Spleen (tissue), 11 donors: Measurements from ENCODE around the gene MRPS5. TPM values are rescaled to one million over a fixed set of nuclear protein-coding genes. Genes with fewer than 3 reads are reported as not detected.

ENCODE experiments used
- DNase-seq: peaks from one replicate; pipeline ENCODE4 v3.0.0-alpha.2; 2020
- H3K27ac ChIP-seq, 8 donors: fragments of 200-600 bp; sonication (generic) in 7 of 8; 1 replicate in 4 of 8; 2 replicates in 4 of 8; pipeline versions ENCODE4 v1.5.0 to v1.8.0; 2016 to 2021; ENCODE audit warnings: inconsistent platforms in 4 of 8, mild to moderate bottlenecking in 4 of 8, moderate library complexity in 1 of 8
- H3K27me3 ChIP-seq, 7 donors: fragments of 200-600 bp; sonication (generic) in 6 of 7; replicated peaks in 1 of 7; 1 replicate in 4 of 7; 2 replicates in 3 of 7; pipeline versions ENCODE4 v1.5.0 to v1.8.0; 2016 to 2021; ENCODE audit warnings: inconsistent platforms in 3 of 7, mild to moderate bottlenecking in 1 of 7
- H3K36me3 ChIP-seq, 6 donors: fragments of 200-600 bp; sonication (generic) in 5 of 6; 1 replicate in 4 of 6; 2 replicates in 2 of 6; pipeline versions ENCODE4 v1.5.0 to v1.8.0; 2016 to 2021; ENCODE audit warnings: inconsistent platforms in 2 of 6
- H3K4me1 ChIP-seq, 6 donors: fragments of 200-600 bp; sonication (generic) in 5 of 6; 1 replicate in 3 of 6; 2 replicates in 3 of 6; pipeline versions ENCODE4 v1.5.0 to v1.8.0; 2016 to 2021; ENCODE audit warnings: inconsistent platforms in 3 of 6
- H3K4me3 ChIP-seq, 8 donors: fragments of 200-600 bp; sonication (generic) in 7 of 8; 1 replicate in 4 of 8; 2 replicates in 4 of 8; pipeline versions ENCODE4 v1.5.0 to v1.8.0; 2016 to 2021; ENCODE audit warnings: inconsistent platforms in 4 of 8, mild to moderate bottlenecking in 4 of 8, moderate library complexity in 2 of 8
- H3K9me3 ChIP-seq, 8 donors: fragments of 200-600 bp; sonication (generic) in 7 of 8; 1 replicate in 4 of 8; 2 replicates in 4 of 8; pipeline versions ENCODE4 v1.5.0 to v1.8.0; 2016 to 2021; ENCODE audit warnings: inconsistent platforms in 4 of 8
- CTCF ChIP-seq, 11 experiments: fragments of 200-600 bp in 7 of 11; fragments of 450-650 bp in 4 of 11; sonication (generic) in 4 of 11; IDR thresholded peaks in 8 of 11; conservative IDR thresholded peaks in 3 of 11; 1 replicate in 7 of 11; 2 replicates in 4 of 11; pipeline versions ENCODE4 v1.4.0 to v1.8.0; 2016 to 2021; ENCODE audit warnings: antibody characterized with exemption in 11 of 11, inconsistent platforms in 4 of 11, mild to moderate bottlenecking in 1 of 11
- POLR2A ChIP-seq, 3 donors: fragments of 450-650 bp; IDR thresholded peaks; one replicate each; pipeline ENCODE4 v1.5.1; 2017; ENCODE audit warnings: antibody characterized with exemption in 3 of 3, mild to moderate bottlenecking in 1 of 3
- POLR2AphosphoS5 ChIP-seq, 3 donors: sonication (generic); formaldehyde crosslinking; IDR thresholded peaks; one replicate each; pipeline ENCODE4 v1.5.1; 2017; ENCODE audit warnings: antibody characterized with exemption in 3 of 3
- WGBS, 5 donors: extraction: QIAGEN DNeasy Blood & Tissue Kit in 3 of 5; methylation state at CpG; one replicate each; pipeline versions ENCODE4 v1.1.5 to v1.1.7; 2013 to 2018; 5-methylcytosine and 5-hydroxymethylcytosine counted together
- intact Hi-C: fragments of 100-400 bp; cut with DNase I; formaldehyde crosslinking; loops from one replicate; pipeline ENCODE4 v1.15.0; 2023; ENCODE audit warnings: low total_unique reads
- polyA plus RNA-seq, 3 donors: library from polyadenylated mRNA; stranded (reverse); fragments of 200-250 nt; gene quantifications; one replicate each; pipeline ENCODE4 v1.2.1, GENCODE V29; 2013
- total RNA-seq, 7 donors: library from RNA; depleted of rRNA in 3 of 7; stranded (reverse); fragments of >200 nt in 3 of 7; fragmentation: NEBNext Ultra II Directional in 4 of 7; extraction: Animal tissue kit (Norgen Biotek cat#: 25700) in 4 of 7; gene quantifications; one replicate each; pipeline versions ENCODE4 v1.1.0 to v1.2.1, GENCODE V29; 2016 to 2021
- donor health status: healthy with polysubstance abuse.
- donor health status: DM: no; HTN: no; CAD: no; lungs with moderate emphysema.
- donor health status: DM: no; HTN: no; CAD: no.
- donor health status: Bipolar disorder and iron deficiency.
- donor health status: healthy.
- donor health status: DM: no; HTN: no; CAD: no.
- donor health status: DM: yes; HTN: yes; CAD: no.

Gene MRPS5
- total and polyA plus RNA-seq, 10 donors, result 37.5 to 92.2 (median 53.7) TPM

- 85 to 100% (median 91%) methylated on average over 5 to 6 of the region's 6 CpGs for WGBS, 5 donors
- intact Hi-C loops, result no loop called here
- H3K27ac ChIP-seq, result no peak overlapping the region
- H3K36me3 ChIP-seq, result no peaks in the 10 kb centered on the region
- TF ChIP-seq POLR2AphosphoS5 (IDR thresholded peaks at IDR 0.05), result no peak
- TF ChIP-seq POLR2A (IDR thresholded peaks at IDR 0.05), result no peak
- no peak for TF ChIP-seq CTCF (IDR thresholded peaks at IDR 0.05 in 8 of 11, conservative IDR thresholded peaks at IDR 0.05 in 3 of 11)
- DNase-seq, result peak; percentile 56
- no peaks in the 10 kb centered on the region for H3K4me1 ChIP-seq
- peaks cover 0 to 26% (median 0%) of the 10 kb centered on the region in 7 donors for H3K27me3 ChIP-seq
- no peaks in the 10 kb centered on the region for H3K9me3 ChIP-seq
- H3K4me3 ChIP-seq, result no peak overlapping the region
Measured at GRCh38 chr2:95049961-95050360, 71.6 kb downstream of the MRPS5 start.

- Histone ChIP-seq H3K27ac (no peak overlapping the region), H3K36me3 (no peaks in the 10 kb centered on the region)
- WGBS, 5 donors, result 91 to 97% (median 94%) methylated on average over 6 to 10 of the region's 10 CpGs
Measured at GRCh38 chr2:95049683-95049955, 72.0 kb downstream of the MRPS5 start.

GRCh38 chr2:95048825-95049682 lies 72.6 kb downstream of the MRPS5 start:
- peaks cover 0 to 26% (median 0%) of the 10 kb centered on the region in 7 donors for H3K27me3 ChIP-seq
- TF ChIP-seq POLR2A (IDR thresholded peaks at IDR 0.05) (no peak), CTCF (IDR thresholded peaks at IDR 0.05 in 8 of 11, conservative IDR thresholded peaks at IDR 0.05 in 3 of 11) (no peak)
- intact Hi-C loops, result no loop called here
- no peaks in the 10 kb centered on the region for H3K36me3 ChIP-seq
- H3K4me3 ChIP-seq, result no peak overlapping the region
- DNase-seq, result peak; percentile 56
- no peak overlapping the region for H3K27ac ChIP-seq
- H3K9me3 ChIP-seq, result no peaks in the 10 kb centered on the region
- WGBS, 5 donors, result 79 to 88% (median 82%) methylated on average over 15 of the region's 15 CpGs
- no peaks in the 10 kb centered on the region for H3K4me1 ChIP-seq

More at GRCh38 chr2:95049683-95049955, 72.0 kb downstream of the MRPS5 start:
- Histone ChIP-seq H3K9me3 (no peaks in the 10 kb centered on the region), H3K27me3 (peaks cover 0 to 29% (median 0%) of the 10 kb centered on the region in 7 donors), H3K4me3 (no peak overlapping the region), H3K4me1 (no peaks in the 10 kb centered on the region)
- intact Hi-C loops, result no loop called here
- TF ChIP-seq CTCF (IDR thresholded peaks at IDR 0.05 in 8 of 11, conservative IDR thresholded peaks at IDR 0.05 in 3 of 11) (no peak), POLR2A (IDR thresholded peaks at IDR 0.05) (no peak), POLR2AphosphoS5 (IDR thresholded peaks at IDR 0.05) (no peak)
- no peak for DNase-seq

GRCh38 chr2:95047629-95048510 lies 73.7 kb downstream of the MRPS5 start:
- H3K4me3 ChIP-seq, result no peak overlapping the region
- peaks cover 0 to 29% (median 0%) of the 10 kb centered on the region in 7 donors for H3K27me3 ChIP-seq
- no peaks in the 10 kb centered on the region for H3K9me3 ChIP-seq
- TF ChIP-seq POLR2A (IDR thresholded peaks at IDR 0.05) (no peak), CTCF (IDR thresholded peaks at IDR 0.05 in 8 of 11, conservative IDR thresholded peaks at IDR 0.05 in 3 of 11) (no peak)
- H3K27ac ChIP-seq, result no peak overlapping the region
- peaks cover 0 to 4% (median 0%) of the 10 kb centered on the region in 6 donors for H3K4me1 ChIP-seq
- peak; percentile 70 for DNase-seq
- H3K36me3 ChIP-seq, result no peaks in the 10 kb centered on the region
- WGBS, 5 donors, result 69 to 75% (median 71%) methylated on average over 14 to 17 of the region's 17 CpGs
- intact Hi-C loops, result no loop called here
